Measurements from ENCODE around the gene THBS1.

GRCh38 chr15:39573844-39574243, 7.0 kb upstream of the THBS1 start:
- no peak for TF ChIP-seq EZH2phosphoT487 (IDR thresholded peaks at IDR 0.05; ENCODE audit: low read depth, severe bottlenecking, unreplicated experiment)
- TF ChIP-seq, protein P1, sequence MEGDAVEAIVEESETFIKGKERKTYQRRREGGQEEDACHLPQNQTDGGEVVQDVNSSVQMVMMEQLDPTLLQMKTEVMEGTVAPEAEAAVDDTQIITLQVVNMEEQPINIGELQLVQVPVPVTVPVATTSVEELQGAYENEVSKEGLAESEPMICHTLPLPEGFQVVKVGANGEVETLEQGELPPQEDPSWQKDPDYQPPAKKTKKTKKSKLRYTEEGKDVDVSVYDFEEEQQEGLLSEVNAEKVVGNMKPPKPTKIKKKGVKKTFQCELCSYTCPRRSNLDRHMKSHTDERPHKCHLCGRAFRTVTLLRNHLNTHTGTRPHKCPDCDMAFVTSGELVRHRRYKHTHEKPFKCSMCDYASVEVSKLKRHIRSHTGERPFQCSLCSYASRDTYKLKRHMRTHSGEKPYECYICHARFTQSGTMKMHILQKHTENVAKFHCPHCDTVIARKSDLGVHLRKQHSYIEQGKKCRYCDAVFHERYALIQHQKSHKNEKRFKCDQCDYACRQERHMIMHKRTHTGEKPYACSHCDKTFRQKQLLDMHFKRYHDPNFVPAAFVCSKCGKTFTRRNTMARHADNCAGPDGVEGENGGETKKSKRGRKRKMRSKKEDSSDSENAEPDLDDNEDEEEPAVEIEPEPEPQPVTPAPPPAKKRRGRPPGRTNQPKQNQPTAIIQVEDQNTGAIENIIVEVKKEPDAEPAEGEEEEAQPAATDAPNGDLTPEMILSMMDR (IDR thresholded peaks at IDR 0.05; ENCODE audit: poor library complexity), result no peak
